ENCODE data around the gene CSNK1G1. TPM values are rescaled to one million over a fixed set of nuclear protein-coding genes. Genes with fewer than 3 reads are reported as not detected.

Gene CSNK1G1
- total RNA-seq, 1 experiment from 2014 or later = 19.6 TPM

DNA sequence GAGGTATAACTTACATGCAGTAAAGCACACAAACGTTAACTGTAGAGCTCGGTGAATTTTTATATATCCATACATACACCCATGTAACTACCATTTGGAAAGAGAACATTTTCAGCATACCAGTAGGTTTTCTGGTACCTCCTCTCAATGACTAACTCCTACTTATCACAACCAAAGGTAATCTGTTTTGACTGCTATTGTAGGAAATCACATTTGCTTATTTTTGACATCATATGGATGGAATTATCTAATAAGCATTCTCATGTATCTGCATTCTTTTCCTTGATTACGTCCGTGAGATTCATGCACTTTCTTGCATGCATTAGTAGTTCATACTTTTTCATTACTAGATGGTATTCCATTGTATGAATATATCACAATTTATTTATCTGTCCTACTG is 76.8 kb downstream of the CSNK1G1 start:
- no peaks in the 10 kb centered on the region for H3K36me3 ChIP-seq (ENCODE audit: low read depth)
- intact Hi-C loops (cut with micrococcal nuclease; ENCODE audit: unreplicated experiment) = no loop called here
- no peak for DNase-seq
- H3F3A ChIP-seq (ENCODE audit: insufficient read depth, low read depth) = 0 out of 2 replicates have a peak, but pooled peaks cover 3% of the 10 kb centered on the region
- H3K9me2 ChIP-seq (ENCODE audit: insufficient read depth) = no peaks in the 10 kb centered on the region
- no peaks in the 10 kb centered on the region for H4K20me1 ChIP-seq (ENCODE audit: insufficient read depth)
- CTCF ChIA-PET = no interaction called here
- no peak overlapping the region for H3K27ac ChIP-seq
- no TSS peak for BruUV-seq (replicated peaks)
- no peak overlapping the region for H2AFZ ChIP-seq
- TF ChIP-seq, protein P1, sequence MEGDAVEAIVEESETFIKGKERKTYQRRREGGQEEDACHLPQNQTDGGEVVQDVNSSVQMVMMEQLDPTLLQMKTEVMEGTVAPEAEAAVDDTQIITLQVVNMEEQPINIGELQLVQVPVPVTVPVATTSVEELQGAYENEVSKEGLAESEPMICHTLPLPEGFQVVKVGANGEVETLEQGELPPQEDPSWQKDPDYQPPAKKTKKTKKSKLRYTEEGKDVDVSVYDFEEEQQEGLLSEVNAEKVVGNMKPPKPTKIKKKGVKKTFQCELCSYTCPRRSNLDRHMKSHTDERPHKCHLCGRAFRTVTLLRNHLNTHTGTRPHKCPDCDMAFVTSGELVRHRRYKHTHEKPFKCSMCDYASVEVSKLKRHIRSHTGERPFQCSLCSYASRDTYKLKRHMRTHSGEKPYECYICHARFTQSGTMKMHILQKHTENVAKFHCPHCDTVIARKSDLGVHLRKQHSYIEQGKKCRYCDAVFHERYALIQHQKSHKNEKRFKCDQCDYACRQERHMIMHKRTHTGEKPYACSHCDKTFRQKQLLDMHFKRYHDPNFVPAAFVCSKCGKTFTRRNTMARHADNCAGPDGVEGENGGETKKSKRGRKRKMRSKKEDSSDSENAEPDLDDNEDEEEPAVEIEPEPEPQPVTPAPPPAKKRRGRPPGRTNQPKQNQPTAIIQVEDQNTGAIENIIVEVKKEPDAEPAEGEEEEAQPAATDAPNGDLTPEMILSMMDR (conservative IDR thresholded peaks at IDR 0.05) = no peak
- TF ChIP-seq EZH2 (IDR thresholded peaks at IDR 0.05; ENCODE audit: low read depth) = no peak
- no peaks in the 10 kb centered on the region for H3K79me2 ChIP-seq (ENCODE audit: low read depth)
- no peaks in the 10 kb centered on the region for H3K4me1 ChIP-seq (replicated peaks; ENCODE audit: insufficient read depth)
- no peaks in the 10 kb centered on the region for H3K9me3 ChIP-seq (ENCODE audit: insufficient read depth, low read depth)
- H3K4me3 ChIP-seq = no peak overlapping the region
- POLR2A ChIA-PET (ENCODE audit: unreplicated experiment) = no interaction called here
- H3K27me3 ChIP-seq (ENCODE audit: insufficient read depth, low read depth) = no peaks in the 10 kb centered on the region
- no peak overlapping the region for H3K4me2 ChIP-seq

DNA sequence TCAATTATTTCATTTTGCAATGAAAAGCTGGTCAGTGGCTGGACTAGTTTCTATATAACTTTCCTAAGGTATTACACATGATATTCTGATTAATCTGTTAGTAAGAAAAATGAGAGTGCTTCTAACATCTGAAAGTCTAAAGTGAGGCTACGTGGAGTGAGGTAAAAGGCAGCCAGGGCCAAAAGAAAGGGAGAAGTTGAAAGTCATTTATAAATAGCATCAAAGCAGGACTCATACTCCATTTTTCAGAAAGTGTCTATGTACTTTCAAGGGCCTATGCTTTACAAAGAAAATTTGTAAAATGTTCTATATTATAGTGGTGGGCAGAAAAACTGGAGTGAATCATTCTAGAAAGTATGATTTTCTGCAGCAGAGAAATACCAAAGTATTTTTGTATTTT is 80.0 kb downstream of the CSNK1G1 start:
- intact Hi-C loops (cut with micrococcal nuclease; ENCODE audit: unreplicated experiment) = no loop called here
- CTCF ChIA-PET = no interaction called here
- no peaks in the 10 kb centered on the region for H3K4me1 ChIP-seq (replicated peaks; ENCODE audit: insufficient read depth)
- H2AFZ ChIP-seq = no peak overlapping the region
- H3K4me3 ChIP-seq = no peak overlapping the region
- no peaks in the 10 kb centered on the region for H3K9me2 ChIP-seq (ENCODE audit: insufficient read depth)
- H3K79me2 ChIP-seq (ENCODE audit: low read depth) = no peaks in the 10 kb centered on the region
- no peaks in the 10 kb centered on the region for H3K36me3 ChIP-seq (ENCODE audit: low read depth)
- H3K27ac ChIP-seq = no peak overlapping the region
- POLR2A ChIA-PET (ENCODE audit: unreplicated experiment) = no interaction called here
- TF ChIP-seq, protein P1 (conservative IDR thresholded peaks at IDR 0.05) = no peak
- no peak for TF ChIP-seq EZH2 (IDR thresholded peaks at IDR 0.05; ENCODE audit: low read depth)
- H3K4me2 ChIP-seq = no peak overlapping the region
- H3F3A ChIP-seq (ENCODE audit: insufficient read depth, low read depth) = 0 out of 2 replicates have a peak, but pooled peaks cover 3% of the 10 kb centered on the region
- H4K20me1 ChIP-seq (ENCODE audit: insufficient read depth) = no peaks in the 10 kb centered on the region
- no peaks in the 10 kb centered on the region for H3K9me3 ChIP-seq (ENCODE audit: insufficient read depth, low read depth)
- no TSS peak for BruUV-seq (replicated peaks)
- no peaks in the 10 kb centered on the region for H3K27me3 ChIP-seq (ENCODE audit: insufficient read depth, low read depth)
- DNase-seq = no peak

DNA sequence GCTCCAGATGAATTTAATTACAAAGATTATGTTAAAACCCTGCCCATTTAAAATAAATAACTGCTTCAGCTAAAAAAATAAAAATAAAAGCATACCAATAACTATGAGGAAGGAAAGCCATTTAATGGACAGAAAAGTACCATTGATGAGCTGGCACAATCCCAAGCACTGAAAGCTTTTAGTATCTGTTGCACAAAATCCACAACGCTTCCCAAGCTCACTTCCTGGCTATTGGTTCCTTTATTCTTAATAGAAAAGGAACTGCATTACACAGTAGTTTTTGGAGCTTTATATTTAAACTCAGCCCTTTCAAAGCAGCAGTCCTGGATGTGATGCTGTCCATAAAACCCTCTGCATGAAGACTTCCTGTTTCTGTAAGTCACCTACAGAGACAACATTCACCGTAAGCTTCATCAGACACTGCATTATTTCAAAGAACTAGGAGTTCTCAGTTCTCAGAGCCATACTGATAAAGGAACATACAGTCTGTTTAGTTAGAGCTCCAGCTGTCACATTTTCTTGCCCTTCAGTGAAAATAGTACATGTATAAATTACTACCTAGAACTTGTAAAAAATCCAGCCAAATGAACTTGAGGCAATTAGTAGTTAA is 81.5 kb downstream of the CSNK1G1 start:
- H2AFZ ChIP-seq = no peak overlapping the region
- TF ChIP-seq, protein P1 (conservative IDR thresholded peaks at IDR 0.05) = no peak
- TF ChIP-seq EZH2 (IDR thresholded peaks at IDR 0.05; ENCODE audit: low read depth) = no peak
- no peaks in the 10 kb centered on the region for H3K36me3 ChIP-seq (ENCODE audit: low read depth)
- H3K27ac ChIP-seq = no peak overlapping the region
- ChIA-PET POLR2A (ENCODE audit: unreplicated experiment) (no interaction called here), CTCF (no interaction called here)
- intact Hi-C loops (cut with micrococcal nuclease; ENCODE audit: unreplicated experiment) = no loop called here
- H3K79me2 ChIP-seq (ENCODE audit: low read depth) = no peaks in the 10 kb centered on the region
- no peaks in the 10 kb centered on the region for H3K9me3 ChIP-seq (ENCODE audit: insufficient read depth, low read depth)
- DNase-seq = no peak
- H4K20me1 ChIP-seq (ENCODE audit: insufficient read depth) = no peaks in the 10 kb centered on the region
- H3K9me2 ChIP-seq (ENCODE audit: insufficient read depth) = no peaks in the 10 kb centered on the region
- 0 out of 2 replicates have a peak, but pooled peaks cover 3% of the 10 kb centered on the region for H3F3A ChIP-seq (ENCODE audit: insufficient read depth, low read depth)
- H3K4me1 ChIP-seq (replicated peaks; ENCODE audit: insufficient read depth) = no peaks in the 10 kb centered on the region
- BruUV-seq (replicated peaks) = no TSS peak
- H3K27me3 ChIP-seq (ENCODE audit: insufficient read depth, low read depth) = no peaks in the 10 kb centered on the region
- H3K4me2 ChIP-seq = no peak overlapping the region
- no peak overlapping the region for H3K4me3 ChIP-seq
